ENCODE measurements around the gene SASH1.

The SASH1 gene

DNA sequence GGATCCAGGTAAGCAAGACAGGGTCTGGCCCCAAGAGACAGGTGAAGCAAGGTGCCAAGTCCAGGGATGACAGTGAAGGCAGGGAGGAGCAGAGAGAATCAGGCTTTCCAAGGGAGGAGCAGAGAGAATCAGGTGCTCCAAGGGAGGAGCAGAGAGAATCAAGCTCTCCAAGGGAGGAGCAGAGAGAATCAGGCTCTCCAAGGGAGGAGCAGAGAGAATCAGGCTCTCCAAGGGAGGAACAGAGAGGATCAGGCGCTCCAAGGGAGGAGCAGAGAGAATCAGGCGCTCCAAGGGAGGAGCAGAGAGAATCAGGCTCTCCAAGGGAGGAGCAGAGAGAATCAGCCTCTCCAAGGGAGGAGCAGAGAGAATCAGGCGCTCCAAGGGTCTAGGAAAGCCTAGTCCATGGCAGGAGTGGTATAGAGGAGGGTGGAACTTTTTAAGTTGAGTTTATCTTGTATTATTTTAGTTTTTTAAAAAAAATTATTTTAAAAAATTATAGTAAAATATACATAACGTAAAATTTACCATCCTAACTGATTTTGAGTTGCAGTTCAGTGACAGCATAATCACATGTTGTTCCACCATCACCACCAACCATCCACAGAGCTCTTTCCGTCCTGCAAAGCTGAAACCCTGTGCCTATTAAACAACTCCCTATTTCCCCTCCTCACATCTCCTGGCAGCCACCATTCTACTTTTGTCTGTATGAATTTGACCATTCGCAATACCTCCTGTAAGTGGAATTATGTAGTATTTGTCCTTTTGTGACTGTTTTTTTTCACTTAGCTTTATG lies 64.1 kb downstream of the SASH1 start:
- DNase-seq = no peak

DNA sequence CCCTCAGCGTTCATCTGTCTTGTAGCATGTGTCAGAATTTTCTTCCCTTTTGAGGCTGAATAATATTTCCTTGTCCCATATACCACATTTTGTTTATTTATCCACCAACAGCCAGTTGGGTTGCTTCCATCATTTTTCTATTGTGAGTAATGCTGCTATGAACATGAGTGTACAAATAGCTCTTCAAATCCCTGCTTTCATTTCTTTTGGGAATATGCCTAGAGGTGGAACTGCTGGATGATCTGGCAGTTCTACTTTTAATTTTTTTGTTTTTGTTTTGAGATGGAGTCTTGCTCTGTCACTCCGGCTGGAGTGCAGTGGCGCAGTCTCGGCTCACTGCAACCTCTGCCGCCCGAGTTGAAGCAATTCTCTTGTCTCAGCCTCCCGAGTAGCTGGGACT lies 64.7 kb downstream of the SASH1 start:
- DNase-seq = no peak

DNA sequence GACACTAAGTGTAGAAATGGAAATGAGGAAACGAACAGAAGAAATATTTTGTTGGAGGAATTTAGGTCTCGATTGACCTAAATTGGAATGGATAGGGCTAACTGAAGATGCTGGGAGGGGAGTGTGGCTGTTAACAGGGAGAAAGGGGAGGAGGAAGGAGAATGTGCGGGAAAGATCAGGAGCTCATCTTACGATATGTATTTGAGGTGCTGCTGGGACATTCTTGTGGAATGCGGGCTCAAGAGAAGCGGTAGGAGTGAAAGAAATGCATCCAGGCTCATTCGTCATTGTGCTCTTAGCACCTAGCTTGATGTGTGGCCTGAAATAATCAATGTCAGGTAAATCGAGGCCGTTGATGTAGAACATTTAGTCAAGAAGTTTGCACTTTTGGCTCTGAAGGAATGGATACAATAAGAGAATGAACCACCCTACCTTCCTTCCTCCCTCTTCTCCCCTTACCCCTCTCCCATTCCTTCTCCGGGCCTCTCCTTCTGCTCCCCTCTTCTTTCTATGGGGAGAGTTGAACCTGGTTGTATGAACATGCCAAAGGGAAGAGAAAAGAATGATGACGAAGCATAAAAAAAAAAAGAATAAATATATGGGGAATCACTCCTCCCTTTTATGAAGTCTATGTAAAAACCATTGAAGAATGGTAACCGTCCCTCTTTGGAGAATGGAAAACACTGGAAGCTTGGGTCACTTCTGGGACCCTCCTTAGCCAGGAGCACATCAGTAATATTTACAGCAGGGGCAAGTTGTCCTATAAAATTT lies 70.9 kb downstream of the SASH1 start:
- no peak for DNase-seq

DNA sequence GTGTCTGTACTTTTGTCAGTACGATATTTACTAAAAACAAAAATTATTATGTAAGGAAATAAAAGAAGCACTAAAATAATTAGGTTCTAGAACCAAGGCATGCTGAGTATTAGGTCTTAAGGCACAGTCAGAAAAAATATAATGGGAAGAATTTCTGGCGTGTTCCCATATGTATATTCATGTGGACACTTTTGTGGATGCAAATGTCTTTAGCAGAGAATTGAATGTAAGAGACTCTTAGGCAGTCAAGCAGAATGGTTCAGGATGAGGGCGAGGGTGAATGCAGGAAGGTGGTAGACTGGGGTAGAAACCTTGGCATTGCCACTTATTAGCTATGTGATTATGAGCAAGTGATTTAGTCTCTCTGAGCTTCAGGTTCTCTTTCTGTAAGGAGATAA lies 71.5 kb downstream of the SASH1 start:
- DNase-seq = no peak

- no peak for DNase-seq
Measured at GRCh38 chr6:148414836-148415235, 72.2 kb downstream of the SASH1 start.

DNA sequence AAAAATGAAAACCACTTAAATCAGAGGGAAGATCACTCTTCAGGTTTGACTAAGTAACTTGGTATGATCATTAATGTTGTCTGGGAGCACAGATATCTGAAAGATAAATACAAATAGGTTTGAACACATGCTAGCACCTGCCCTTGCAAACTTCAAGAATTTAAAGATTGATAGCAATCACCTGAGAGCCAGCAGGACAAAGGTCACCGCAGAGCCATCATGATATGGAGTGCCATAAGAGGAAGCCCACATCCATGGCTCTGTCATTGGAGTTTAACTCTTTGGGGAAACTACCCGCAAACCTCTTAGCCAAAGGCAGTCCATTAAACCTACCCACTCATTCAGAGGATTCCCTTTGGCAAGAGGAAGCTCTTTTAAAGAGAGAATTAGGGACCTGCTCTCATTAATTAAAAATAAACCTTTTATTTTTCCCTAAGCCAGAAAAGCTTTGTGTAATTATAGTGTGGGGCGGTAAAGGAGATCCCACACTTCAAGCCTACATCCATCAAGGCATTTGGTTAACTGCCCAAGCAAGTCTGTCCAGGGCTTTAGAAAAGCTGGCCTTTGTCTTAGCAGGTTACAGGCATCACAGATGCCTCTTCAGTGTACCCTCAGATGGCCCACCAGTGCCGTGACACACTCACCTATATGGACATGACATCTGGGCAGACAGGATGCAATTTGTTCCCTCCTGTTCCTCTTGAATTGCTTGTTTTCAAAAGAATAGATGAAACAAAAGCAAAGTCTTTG lies 73.0 kb downstream of the SASH1 start:
- no peak for DNase-seq

DNA sequence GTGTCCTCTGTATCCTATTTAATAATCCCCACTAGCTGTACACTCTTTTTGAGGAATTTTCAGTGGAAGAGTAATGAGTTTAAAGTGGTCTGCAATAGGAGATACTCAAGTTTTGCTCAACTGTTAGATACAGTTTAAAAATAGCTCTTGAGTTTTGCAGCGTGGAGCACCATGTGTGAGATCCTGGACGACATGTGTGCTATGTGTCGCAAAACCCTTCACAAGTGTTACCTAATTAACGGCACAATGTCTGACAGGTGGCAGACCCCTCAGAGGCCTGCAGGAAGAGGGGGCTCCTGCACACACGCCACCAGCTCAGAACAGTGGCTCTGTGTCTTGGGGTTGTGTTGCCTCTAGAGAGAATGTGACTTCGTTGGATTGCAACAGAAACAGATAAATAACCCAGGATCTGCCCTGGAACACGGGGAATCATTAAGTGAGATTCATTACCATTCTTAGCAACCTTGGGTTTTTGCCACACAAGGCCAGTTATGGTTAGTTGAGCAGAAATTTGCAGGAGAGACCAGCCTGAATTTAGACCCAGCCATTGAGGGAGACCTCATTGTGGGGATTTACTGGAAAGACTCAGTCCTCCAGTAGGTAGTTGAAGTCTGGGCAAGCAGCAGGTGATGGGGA lies 73.8 kb downstream of the SASH1 start:
- peak; percentile 60 for DNase-seq

GRCh38 chr6:148417045-148417444 lies 74.4 kb downstream of the SASH1 start:
- DNase-seq = no peak

- DNase-seq = no peak
Measured at GRCh38 chr6:148419430-148419829, 76.8 kb downstream of the SASH1 start.

DNA sequence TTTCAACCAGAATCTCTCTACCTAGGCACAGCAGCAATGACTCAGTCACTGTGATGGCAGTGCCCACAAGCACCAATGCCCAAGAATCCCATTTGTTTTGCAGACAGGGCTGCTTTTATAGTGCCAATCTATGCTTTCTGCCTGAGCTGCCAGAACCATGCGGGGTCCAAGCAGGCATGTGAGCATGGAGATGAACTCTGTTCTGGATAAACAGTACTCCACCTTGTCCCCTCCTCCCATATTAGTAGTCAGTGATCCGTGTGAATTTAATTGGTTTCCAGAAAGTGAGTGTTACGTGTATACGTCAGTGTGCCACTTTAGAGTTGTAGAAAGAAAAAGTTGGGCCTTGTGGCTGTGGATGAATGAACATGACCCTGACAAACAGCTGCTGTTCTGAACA lies 79.4 kb downstream of the SASH1 start:
- peak; percentile 78 for DNase-seq

GRCh38 chr6:148423133-148423532 lies 80.5 kb downstream of the SASH1 start:
- no peak for DNase-seq

DNA sequence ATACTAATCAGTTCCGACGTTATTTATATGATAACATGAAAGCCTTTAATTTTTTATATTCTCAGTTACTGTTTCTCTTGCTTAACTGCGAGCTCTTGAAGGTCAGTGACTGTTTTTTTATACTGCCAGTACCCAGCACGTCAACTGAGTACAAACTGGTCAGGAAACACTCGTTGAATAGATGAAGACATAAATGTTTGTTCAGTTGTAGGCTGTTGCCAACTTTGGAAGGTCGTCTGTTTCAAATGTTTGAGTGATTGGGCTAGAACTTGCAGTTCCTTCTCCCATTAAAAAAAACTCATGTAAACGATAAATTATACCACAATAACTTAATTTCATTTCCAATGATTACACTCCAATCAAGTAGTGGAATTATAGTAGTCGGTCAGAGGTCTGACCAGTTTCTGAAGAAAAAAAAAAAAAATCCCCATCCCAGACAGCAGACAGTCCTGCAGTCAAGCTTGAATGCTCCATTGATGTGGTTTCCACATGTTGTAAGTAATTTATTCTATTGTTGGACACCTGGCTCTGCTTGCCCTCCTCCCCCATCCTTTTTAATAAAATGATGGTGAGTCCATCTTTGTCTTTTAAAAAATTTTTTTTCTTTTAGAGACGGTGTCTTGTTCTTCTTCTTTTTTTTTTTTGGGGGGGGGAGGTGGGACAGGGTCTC lies 81.1 kb downstream of the SASH1 start:
- DNase-seq = no peak

GRCh38 chr6:148425443-148425842 lies 82.8 kb downstream of the SASH1 start:
- DNase-seq = no peak

DNA sequence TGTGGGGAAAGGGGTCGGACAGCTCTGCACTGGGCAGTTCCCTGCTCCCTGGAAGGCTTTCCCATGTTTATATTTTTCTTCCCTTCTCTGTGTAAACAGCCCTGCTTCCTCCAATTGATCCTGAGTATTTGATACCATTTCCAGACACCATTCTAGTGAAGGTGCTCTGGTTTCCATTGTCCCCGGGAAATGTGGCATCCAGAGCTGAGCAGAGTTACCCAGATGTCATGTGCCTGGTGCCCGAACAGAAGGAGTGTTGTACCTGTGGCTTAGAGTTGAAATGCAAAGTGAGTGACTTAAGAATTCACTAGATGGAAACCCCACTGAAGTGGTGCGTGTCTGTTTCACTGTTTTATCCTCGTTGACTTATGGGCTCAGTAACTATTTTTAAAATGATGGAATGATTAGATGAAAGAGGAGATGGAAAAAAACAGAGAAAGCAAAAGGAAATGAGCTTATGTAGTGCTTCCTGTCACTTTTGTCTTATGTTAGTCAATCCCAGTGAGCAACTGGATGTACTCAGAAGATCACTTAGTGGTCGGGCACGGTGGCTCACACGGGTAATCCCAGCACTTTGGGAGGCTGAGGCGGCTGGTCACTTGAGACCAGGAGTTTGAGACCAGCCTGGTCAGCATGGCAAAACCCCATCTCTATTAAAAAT lies 83.8 kb downstream of the SASH1 start:
- DNase-seq = no peak

- no peak for DNase-seq
Measured at GRCh38 chr6:148427333-148427732, 84.7 kb downstream of the SASH1 start.

GRCh38 chr6:148429423-148429822 lies 86.8 kb downstream of the SASH1 start:
- DNase-seq = no peak

GRCh38 chr6:148430897-148431296 lies 88.3 kb downstream of the SASH1 start:
- DNase-seq = peak; percentile 27

GRCh38 chr6:148431413-148431812 lies 88.8 kb downstream of the SASH1 start:
- no peak for DNase-seq

GRCh38 chr6:148431840-148432239 lies 89.2 kb downstream of the SASH1 start:
- no peak for DNase-seq

- no peak for DNase-seq
Measured at GRCh38 chr6:148432462-148433195, 90.0 kb downstream of the SASH1 start.

- no peak for DNase-seq
Measured at GRCh38 chr6:148435386-148435785, 92.7 kb downstream of the SASH1 start.
